NCI-H2196 treated with DMSO at 0.1 percent for 48 hours (cell line): ENCODE results near the gene HAGHL.

Experiments used
- DNase-seq: peaks from one replicate; lab custom pipeline; 2025; ENCODE audit not compliant: unreplicated experiment; lab: John Stamatoyannopoulos, UW

The HAGHL gene

DNA sequence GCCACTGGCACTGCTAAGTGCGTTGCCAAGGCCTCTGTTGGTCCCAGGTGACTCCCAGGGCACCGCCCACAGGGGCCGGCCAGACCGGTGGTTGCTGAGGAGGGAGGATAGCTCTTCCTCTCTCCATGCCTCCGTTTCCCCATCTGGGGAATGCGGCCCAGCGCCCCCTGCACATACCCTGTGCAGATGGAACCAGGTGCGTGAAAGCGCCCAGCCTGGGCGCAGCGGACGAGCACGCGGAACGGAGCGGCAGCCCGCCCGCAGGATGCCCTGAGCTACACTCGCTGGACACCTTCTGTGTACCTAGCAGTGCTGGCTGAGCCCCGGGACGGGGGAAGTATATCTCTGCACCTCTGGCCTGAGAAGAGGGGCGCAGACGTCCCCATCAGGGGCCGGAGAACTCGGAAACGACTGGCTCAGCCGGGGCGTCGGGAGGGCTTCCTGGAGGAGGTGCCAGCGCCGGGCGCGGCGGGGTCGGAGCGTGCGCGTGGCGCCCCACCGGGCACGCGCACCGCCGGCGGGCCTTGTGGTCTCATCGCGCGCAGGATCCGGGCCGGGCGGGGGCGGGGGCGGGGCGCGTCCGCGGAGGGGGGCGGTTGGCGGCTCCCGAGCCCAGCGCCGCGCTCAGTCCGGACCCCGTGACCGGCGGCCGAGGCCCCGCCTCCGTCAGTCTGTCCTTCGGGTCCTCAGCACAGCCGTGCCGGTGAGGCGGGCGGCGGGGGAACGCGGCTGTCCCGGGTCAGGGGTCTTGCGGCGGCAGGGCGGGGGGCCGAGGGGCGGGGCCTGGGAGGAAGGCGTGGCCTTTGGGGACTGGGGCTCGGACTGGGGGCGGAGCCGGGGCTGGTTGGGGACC, at the start of gene HAGHL, which contains the start of gene CCDC78:
Gene HAGHL (plus strand): TSS at position 669 of the 853 bp plus-strand sequence. CDS start 404 bp downstream, outside the sequence.
Gene CCDC78 (minus strand): TSS at position 6 of the 853 bp plus-strand sequence. CDS start 76 bp downstream, outside the sequence.
- no peak for DNase-seq

DNA sequence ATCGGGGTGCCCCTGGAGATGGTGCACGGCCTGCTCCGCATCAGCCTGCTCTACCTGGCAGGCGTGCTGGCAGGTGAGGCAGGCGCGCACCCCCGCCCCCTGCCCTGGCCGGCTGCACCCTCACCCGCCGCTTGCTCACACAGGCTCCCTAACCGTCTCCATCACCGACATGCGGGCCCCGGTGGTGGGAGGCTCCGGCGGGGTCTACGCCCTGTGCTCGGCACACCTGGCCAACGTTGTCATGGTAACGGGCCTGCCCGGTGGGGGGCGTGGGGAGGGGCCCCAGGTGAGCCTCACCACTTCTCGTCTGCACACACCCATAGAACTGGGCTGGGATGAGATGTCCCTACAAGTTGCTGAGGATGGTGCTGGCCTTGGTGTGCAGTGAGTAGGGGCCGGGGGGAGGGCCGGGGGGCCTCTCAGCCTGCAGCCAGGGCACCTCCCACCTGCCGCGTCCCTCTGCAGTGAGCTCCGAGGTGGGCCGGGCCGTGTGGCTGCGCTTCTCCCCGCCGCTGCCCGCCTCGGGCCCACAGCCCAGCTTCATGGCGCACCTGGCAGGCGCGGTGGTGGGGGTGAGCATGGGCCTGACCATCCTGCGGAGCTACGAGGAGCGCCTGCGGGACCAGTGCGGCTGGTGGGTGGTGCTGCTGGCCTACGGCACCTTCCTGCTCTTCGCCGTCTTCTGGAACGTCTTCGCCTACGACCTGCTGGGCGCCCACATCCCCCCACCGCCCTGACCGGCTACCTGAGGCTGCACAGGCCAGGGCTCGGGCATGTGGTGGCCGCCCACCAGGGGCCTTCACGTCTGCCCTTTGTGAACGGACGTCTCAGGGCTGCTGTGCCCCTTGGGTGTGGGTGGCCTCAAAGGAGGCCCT, 49.4 kb upstream of the HAGHL start:
- peak; percentile 33 for DNase-seq

DNA sequence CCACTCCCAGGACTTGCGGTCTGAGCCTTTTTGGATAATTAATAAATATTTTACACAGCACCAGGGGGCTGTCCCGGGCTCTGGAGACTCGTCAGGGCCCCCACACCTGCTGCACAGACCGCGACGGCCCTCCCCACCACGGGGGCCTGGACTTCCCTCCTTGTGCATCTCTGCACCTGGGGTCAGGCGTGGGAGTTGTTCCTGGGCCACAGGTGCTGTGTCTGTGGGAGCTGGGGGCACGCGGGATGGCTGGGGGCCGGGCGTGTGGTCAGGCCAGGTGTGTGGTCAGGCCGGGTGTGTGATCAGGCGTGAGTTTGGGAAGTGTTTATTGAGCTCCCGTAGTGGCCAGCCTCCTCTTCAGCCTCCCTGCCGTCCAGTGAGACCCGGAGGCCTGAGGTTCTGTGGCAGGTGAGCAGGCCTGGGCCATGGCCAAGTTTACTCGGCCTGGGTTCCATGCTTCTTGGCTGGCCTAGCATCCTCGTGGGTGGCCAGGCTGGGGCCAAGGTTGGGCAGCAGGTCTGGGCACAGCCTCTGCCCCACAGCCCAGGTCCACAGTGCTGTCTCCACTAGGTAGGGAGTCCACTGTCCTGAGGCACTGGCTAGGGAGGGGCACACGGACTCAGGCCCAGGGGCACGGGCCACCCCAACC, 48.6 kb upstream of the HAGHL start:
- DNase-seq, result peak; percentile 21

GRCh38 chr16:678858-679813, 47.8 kb upstream of the HAGHL start:
- DNase-seq, result peak; percentile 67

GRCh38 chr16:679814-680624, 46.9 kb upstream of the HAGHL start, which contains the start of gene STUB1:
Gene STUB1, plus strand, starts transcription at chr16:680410. Its CDS starts 116 bp downstream, at chr16:680526.
- DNase-seq, result peak; percentile 83

- DNase-seq, result no peak
These were observed 46.3 kb upstream of the HAGHL start for GRCh38 chr16:680625-680945.

- no peak for DNase-seq
These were observed 45.8 kb upstream of the HAGHL start for GRCh38 chr16:680967-681745.

DNA sequence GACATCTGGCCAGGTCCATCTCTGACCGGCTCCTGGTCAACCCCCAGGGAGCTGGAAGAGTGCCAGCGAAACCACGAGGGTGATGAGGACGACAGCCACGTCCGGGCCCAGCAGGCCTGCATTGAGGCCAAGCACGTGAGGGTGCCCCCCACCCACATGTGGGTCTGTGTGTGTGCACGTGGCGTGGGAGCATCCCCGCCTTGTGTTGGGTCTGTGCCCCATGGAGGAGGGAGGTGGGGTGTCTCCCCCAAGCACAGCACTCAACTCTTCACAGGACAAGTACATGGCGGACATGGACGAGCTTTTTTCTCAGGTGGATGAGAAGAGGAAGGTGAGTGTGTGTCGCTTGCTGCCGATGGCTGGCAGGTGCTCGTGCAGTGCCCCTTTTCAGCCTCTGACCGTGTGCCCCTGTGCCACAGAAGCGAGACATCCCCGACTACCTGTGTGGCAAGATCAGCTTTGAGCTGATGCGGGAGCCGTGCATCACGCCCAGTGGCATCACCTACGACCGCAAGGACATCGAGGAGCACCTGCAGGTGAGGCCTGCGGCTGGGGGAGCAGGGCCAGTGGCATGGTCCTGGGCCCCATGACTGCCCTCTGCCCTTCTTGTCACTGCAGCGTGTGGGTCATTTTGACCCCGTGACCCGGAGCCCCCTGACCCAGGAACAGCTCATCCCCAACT, 45.0 kb upstream of the HAGHL start:
- DNase-seq, result no peak

- no peak for DNase-seq
These were observed 44.2 kb upstream of the HAGHL start for GRCh38 chr16:682493-683395.

DNA sequence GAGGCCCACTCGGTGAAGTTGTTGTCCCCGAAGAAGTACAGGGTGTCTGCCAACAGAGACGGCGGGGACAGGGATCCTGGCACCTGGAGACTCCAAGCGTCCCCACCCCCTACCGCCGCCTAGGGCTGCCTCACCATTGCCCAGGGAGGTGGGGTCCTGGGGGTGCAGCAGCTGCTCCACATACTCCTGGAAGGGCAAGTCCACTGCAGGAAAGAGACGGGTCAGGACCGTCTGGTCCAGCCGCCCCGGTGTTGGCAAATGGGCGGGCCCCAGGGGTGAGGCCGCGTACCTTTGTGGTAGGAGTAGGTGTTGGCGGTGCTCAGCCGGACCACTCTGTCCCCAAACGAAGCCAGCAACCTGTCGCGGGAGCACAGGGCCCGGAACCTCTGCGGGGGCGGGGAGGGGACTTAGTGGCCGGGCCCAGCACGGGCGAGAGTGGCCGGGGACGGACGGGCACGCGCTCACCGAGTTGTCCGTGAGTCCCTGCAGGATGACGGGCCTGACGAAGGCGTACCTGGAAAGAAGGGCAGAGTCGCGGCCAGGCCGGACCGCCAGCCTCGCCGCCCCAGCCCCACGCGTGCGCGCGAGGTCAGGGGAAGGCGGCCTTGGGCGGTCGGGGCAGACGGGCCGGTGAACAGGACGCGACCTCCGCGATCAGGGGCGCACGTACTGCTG, 43.4 kb upstream of the HAGHL start:
- no peak for DNase-seq

- peak; percentile 95 for DNase-seq
These were observed 42.7 kb upstream of the HAGHL start, which contains the start of gene JMJD8 for GRCh38 chr16:684071-684794. Gene JMJD8, minus strand, starts transcription at chr16:684334. Its CDS starts 15 bp downstream, at chr16:684319.

- DNase-seq, result peak; percentile 91
These were observed 41.8 kb upstream of the HAGHL start for GRCh38 chr16:684961-685696.

DNA sequence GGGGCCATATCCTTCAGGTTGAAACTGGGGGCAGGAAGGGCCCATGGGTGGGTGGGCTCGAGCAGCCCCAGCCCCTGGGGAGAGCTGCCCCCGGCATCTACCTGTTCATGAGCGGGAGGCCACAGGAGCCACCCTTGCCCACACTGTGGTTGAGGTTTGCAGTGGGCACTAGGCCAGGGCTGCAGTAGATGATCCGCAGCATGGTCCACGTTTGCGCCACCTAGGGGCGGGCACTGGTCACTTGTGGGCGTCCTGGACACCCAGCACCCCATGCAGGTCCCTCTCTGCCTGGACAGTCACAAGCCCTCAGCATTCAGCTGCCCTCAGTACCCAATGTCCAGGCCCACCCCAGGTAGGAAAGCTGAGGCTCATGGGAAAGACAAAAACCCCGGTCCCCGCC, 40.9 kb upstream of the HAGHL start:
- peak; percentile 41 for DNase-seq

DNA sequence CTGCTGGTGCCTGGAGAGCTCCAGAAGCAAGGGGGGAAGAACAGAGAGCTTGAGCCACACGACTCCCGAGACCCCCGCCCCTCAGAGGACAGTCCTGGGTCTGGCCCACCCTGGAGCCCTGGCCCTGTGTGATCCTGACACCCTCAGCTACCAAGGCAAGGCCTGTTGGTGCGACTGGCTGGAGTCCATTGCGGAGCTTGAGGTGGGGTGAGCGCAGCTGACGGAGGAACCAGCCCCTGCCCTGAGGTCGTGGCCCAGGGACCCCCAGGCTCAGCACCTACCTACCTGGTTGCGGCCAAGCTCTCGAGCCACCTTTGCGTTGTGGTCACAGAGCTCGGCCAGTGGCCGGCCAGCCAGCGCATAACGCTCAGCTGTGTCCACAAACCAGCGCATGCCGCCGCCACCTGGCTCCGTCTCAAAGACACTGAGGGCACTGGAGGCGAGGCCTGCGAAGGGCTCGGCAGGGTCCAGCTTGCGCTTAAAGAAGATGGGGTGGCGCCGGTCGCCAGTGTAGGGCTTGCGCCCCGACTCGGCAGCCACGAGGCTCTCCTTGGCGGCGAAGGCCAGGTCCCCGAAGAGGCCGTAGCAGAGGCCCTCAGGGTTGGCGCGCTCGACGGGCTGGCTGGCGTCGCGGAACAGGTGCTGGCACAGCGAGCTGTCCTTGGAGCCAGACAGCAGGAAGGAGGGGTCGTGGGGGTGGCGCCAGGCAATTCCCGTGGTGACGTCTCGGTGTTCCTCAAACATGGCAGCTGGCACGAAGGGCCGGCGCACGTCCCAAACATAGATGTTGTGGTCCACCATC, 40.2 kb upstream of the HAGHL start:
- no peak for DNase-seq
